OCI-LY7 (cell line): ENCODE results near the gene IL1RAPL1. TPM values are rescaled to one million over a fixed set of nuclear protein-coding genes. Genes with fewer than 3 reads are reported as not detected.

ENCODE experiments used
- BruUV-seq: library from RNA; stranded (reverse); fragments of 400-500 nt; replicated peaks from 2 replicates; lab custom pipeline; 2021; lab: Mats Ljungman, UMichigan
- CTCF ChIA-PET: fragments of 300-600 bp; sonication (Branson Sonifier 250); formaldehyde crosslinking; loops from one replicate; lab custom pipeline; 2022; ENCODE audit warnings: antibody characterized with exemption; ENCODE audit not compliant: unreplicated experiment; lab: Charles Lee
- POLR2A ChIA-PET: fragments of 300-600 bp; sonication (Branson Sonifier 250); formaldehyde crosslinking; loops from one replicate; lab custom pipeline; 2022; ENCODE audit warnings: antibody characterized with exemption; lab: Charles Lee
- DNase-seq: peaks from one replicate; pipeline ENCODE4 v3.0.0-alpha.2; 2015; ENCODE audit warnings: low spot score
- H2AFZ ChIP-seq: fragments of 200-600 bp; sonication (generic), shearing (Covaris generic); 2 replicates; pipeline ENCODE4 v1.6.1; 2014; ENCODE audit warnings: mild to moderate bottlenecking, antibody characterized with exemption, low read length, moderate library complexity
- H3K27ac ChIP-seq: fragments of 200-600 bp; sonication (generic); 2 replicates; pipeline ENCODE4 v1.5.1; 2014; ENCODE audit warnings: mixed run types, low read depth, mild to moderate bottlenecking, moderate library complexity, low read length, inconsistent platforms; ENCODE audit not compliant: poor library complexity, severe bottlenecking
- H3K36me3 ChIP-seq: fragments of 200-600 bp; sonication (generic); 2 replicates; pipeline ENCODE4 v1.6.1; 2014; ENCODE audit warnings: mild to moderate bottlenecking, antibody characterized with exemption, low read length, moderate library complexity, mixed read lengths; ENCODE audit not compliant: insufficient read depth
- H3K4me1 ChIP-seq: fragments of 200-600 bp; sonication (generic); 2 replicates; pipeline ENCODE4 v1.5.1; 2014; ENCODE audit warnings: mild to moderate bottlenecking, low read length; ENCODE audit not compliant: insufficient read depth, poor library complexity, severe bottlenecking
- H3K4me2 ChIP-seq: fragments of 200-600 bp; sonication (generic); 2 replicates; pipeline ENCODE4 v1.6.1; 2014; ENCODE audit warnings: mild to moderate bottlenecking, low read length
- H3K4me3 ChIP-seq: fragments of 200-600 bp; sonication (generic); 2 replicates; pipeline ENCODE4 v1.5.1; 2014; ENCODE audit warnings: mild to moderate bottlenecking, low read depth, low read length; ENCODE audit not compliant: poor library complexity, severe bottlenecking
- H3K79me2 ChIP-seq: fragments of 200-600 bp; sonication (generic); 2 replicates; pipeline ENCODE4 v1.6.1; 2016; ENCODE audit warnings: low read depth, mild to moderate bottlenecking, low read length, moderate library complexity, mixed read lengths; ENCODE audit not compliant: insufficient read depth
- H3K9me2 ChIP-seq: fragments of 200-600 bp; sonication (generic); 2 replicates; pipeline ENCODE4 v1.6.1; 2016; ENCODE audit warnings: mild to moderate bottlenecking, low read length, mixed read lengths; ENCODE audit not compliant: insufficient read depth
- H3K9me3 ChIP-seq: fragments of 200-600 bp; sonication (generic); 2 replicates; pipeline ENCODE4 v1.6.1; 2014; ENCODE audit warnings: mild to moderate bottlenecking, mixed run types, low read length, mixed read lengths
- H4K20me1 ChIP-seq: fragments of 200-600 bp; sonication (generic); 2 replicates; pipeline ENCODE4 v1.6.1; 2014; ENCODE audit warnings: mild to moderate bottlenecking, antibody characterized with exemption, low read length, moderate library complexity, mixed read lengths; ENCODE audit not compliant: insufficient read depth
- EZH2phosphoT487 ChIP-seq: fragments of 200-600 bp; sonication (generic); IDR thresholded peaks from 2 replicates; pipeline ENCODE4 v1.6.1; 2018; ENCODE audit warnings: low read depth, borderline replicate concordance, mild to moderate bottlenecking, mixed run types, antibody characterized with exemption, low read length, moderate library complexity, mixed read lengths
- intact Hi-C: fragments of 100-400 bp; cut with micrococcal nuclease; formaldehyde crosslinking; loops from one replicate; pipeline ENCODE4 v1.10.0; 2022; ENCODE audit not compliant: unreplicated experiment
- total RNA-seq, 2 experiments: library from RNA; depleted of rRNA in 1 of 2; stranded (reverse); fragments of >200 nt in 1 of 2; shearing (Covaris generic) in 1 of 2; gene quantifications; 2 replicates each; pipeline ENCODE4 v1.2.3, GENCODE V29; 2014 to 2022
- TF ChIP-seq, protein P1 (sequence below): fragments of 200-600 bp; sonication (generic); conservative IDR thresholded peaks from 2 replicates; pipeline ENCODE4 v1.5.1; 2014; ENCODE audit warnings: mild to moderate bottlenecking, antibody characterized with exemption, low read length, moderate library complexity, mixed read lengths

Gene IL1RAPL1
- total RNA-seq, 2 experiments from 2014 or later: not detected

DNA sequence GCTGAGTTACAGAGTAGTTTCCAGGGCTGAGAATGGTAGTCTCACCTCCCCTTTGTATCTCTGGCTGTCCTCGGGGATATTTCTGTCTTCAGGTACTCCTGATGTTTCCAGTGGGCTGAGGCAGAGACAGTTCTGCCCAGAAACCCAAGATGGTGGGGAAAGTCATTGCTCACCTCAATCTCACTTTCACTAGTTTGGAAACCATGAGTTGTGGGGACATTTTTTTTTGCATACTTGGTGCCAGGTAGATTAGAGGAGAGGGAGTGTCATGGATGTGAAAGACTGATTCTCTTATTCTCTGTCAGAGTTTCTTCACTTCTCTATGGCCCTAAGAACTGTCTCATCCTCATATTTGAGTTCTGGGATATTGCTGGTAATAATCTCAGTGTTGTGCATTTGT is 919.5 kb downstream of the IL1RAPL1 start:
- Histone ChIP-seq H3K4me1 (no peaks in the 10 kb centered on the region), H3K9me3 (no peaks in the 10 kb centered on the region), H3K79me2 (no peaks in the 10 kb centered on the region), H4K20me1 (no peaks in the 10 kb centered on the region), H3K4me2 (no peak overlapping the region), H3K36me3 (no peaks in the 10 kb centered on the region), H3K27ac (no peak overlapping the region), H3K9me2 (no peaks in the 10 kb centered on the region), H3K4me3 (no peak overlapping the region), H2AFZ (no peak overlapping the region)
- ChIA-PET CTCF (no interaction called here), POLR2A (no interaction called here)
- TF ChIP-seq EZH2phosphoT487: no peak
- TF ChIP-seq, protein P1, sequence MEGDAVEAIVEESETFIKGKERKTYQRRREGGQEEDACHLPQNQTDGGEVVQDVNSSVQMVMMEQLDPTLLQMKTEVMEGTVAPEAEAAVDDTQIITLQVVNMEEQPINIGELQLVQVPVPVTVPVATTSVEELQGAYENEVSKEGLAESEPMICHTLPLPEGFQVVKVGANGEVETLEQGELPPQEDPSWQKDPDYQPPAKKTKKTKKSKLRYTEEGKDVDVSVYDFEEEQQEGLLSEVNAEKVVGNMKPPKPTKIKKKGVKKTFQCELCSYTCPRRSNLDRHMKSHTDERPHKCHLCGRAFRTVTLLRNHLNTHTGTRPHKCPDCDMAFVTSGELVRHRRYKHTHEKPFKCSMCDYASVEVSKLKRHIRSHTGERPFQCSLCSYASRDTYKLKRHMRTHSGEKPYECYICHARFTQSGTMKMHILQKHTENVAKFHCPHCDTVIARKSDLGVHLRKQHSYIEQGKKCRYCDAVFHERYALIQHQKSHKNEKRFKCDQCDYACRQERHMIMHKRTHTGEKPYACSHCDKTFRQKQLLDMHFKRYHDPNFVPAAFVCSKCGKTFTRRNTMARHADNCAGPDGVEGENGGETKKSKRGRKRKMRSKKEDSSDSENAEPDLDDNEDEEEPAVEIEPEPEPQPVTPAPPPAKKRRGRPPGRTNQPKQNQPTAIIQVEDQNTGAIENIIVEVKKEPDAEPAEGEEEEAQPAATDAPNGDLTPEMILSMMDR: no peak
- no TSS peak for BruUV-seq
- no peak for DNase-seq
- intact Hi-C loops: no loop called here

DNA sequence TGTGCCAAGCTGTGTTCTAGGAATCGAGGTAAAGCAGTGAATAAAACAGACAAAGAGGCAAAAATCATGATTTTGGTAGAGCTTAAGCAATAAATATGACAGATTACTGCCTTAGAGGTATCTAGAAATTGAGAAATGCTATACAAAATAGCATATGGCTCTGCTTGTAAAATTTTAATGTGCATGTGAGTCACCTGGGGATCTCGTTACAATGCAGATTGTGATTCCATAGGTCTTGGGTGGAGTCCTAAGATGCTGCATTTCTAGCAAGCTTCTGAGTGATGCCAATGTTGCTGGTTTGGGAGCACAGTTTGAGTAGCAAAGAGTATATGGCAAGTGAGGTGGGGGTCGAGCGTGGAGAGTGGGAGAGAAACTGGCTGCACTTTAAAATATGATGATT is 930.9 kb downstream of the IL1RAPL1 start:
- no peaks in the 10 kb centered on the region for H3K9me3 ChIP-seq
- POLR2A ChIA-PET: no interaction called here
- intact Hi-C loops: no loop called here
- BruUV-seq: no TSS peak
- no peak overlapping the region for H3K4me3 ChIP-seq
- H3K36me3 ChIP-seq: no peaks in the 10 kb centered on the region
- TF ChIP-seq, protein P1: no peak
- TF ChIP-seq EZH2phosphoT487: no peak
- H3K27ac ChIP-seq: no peak overlapping the region
- no peak overlapping the region for H2AFZ ChIP-seq
- DNase-seq: no peak
- no peaks in the 10 kb centered on the region for H3K79me2 ChIP-seq
- no peaks in the 10 kb centered on the region for H4K20me1 ChIP-seq
- no peaks in the 10 kb centered on the region for H3K9me2 ChIP-seq
- H3K4me1 ChIP-seq: no peaks in the 10 kb centered on the region
- H3K4me2 ChIP-seq: no peak overlapping the region
- CTCF ChIA-PET: no interaction called here

DNA sequence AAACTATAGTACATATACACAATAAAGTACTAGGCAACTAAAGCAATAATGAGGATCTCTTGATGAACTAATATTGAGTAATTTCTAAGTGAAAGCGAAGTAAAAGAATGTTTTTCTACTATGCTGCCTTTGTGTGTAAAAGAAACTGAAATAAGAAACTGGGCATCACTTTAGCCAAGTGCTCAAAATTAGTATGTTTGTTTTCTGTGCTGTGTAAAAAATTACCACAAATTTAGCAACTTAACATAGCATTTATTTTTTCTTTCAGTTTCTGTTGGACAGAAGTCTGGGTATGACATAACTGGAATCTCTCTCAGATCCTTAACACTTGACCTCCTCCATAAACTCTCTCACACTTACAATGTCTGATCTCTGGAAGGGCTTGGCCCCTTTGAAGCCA is 941.0 kb downstream of the IL1RAPL1 start:
- no TSS peak for BruUV-seq
- H3K36me3 ChIP-seq: no peaks in the 10 kb centered on the region
- H3K4me3 ChIP-seq: no peak overlapping the region
- no peak for TF ChIP-seq EZH2phosphoT487
- TF ChIP-seq, protein P1: no peak
- H3K79me2 ChIP-seq: no peaks in the 10 kb centered on the region
- no peak overlapping the region for H3K4me2 ChIP-seq
- ChIA-PET CTCF (no interaction called here), POLR2A (no interaction called here)
- no peak overlapping the region for H3K27ac ChIP-seq
- H4K20me1 ChIP-seq: no peaks in the 10 kb centered on the region
- H3K9me2 ChIP-seq: no peaks in the 10 kb centered on the region
- no peak for DNase-seq
- H3K4me1 ChIP-seq: no peaks in the 10 kb centered on the region
- intact Hi-C loops: no loop called here
- H3K9me3 ChIP-seq: no peaks in the 10 kb centered on the region
- no peak overlapping the region for H2AFZ ChIP-seq
